ENCODE results near the gene EFCAB11.

The EFCAB11 gene

GRCh38 chr14:89858089-89858488, 96.4 kb downstream of the EFCAB11 start:
- DNase-seq: no peak

- no peak for DNase-seq
Observed at GRCh38 chr14:89856871-89857345, 97.6 kb downstream of the EFCAB11 start.

DNA sequence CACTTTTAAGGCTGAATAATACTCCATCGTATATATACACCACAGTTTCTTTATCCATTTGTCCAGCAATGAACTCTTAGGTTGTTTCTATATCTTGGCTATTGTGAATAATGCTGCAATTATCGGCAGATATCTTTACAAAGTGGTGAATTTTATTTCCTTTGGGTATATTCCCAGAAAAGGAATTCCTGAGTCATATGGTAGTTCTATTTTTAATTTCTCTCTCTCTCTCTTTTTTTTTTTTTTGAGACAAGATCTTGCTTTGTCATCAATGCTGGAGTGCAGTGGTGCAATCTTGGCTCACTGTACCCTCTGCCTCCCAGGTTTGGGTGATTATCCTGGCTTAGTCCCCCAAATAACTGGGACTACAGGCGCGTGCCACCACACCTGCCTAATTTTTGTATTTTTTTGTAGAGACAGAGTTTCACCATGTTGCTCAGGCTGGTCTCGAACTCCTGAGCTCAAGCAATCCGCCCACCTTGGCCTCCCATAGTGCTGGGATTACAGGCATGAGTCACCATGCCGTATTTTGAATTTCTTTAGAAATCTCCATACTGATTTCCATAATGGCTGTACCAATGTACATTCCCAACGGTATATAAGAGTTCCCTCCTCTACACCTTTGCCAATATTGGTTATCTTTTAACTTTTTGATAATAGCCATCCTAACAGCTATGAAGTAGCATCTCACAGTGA, 98.4 kb downstream of the EFCAB11 start:
- DNase-seq: no peak

- DNase-seq: no peak
Observed at GRCh38 chr14:89853936-89854693, 100.4 kb downstream of the EFCAB11 start.

- no peak for DNase-seq
Observed at GRCh38 chr14:89851106-89851505, 103.4 kb downstream of the EFCAB11 start.

DNA sequence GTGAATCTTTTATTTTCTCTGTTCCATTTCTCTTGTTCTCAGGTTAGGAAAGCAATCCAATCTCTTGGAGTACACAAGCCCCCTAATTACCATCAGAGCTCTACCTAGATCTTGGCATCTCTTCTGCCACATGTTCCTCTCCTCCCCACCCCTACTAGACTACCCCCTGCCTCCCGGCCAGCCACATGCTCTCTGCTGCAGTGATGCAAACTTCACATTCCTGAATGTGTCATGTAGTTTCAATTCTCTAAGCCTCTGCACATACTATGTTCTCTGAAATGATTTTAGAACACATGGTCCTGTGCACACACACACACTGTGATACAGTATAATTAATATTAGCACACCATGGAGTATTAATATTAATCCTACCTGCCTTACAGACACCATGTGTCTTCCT, 104.6 kb downstream of the EFCAB11 start:
- no peak for DNase-seq

DNA sequence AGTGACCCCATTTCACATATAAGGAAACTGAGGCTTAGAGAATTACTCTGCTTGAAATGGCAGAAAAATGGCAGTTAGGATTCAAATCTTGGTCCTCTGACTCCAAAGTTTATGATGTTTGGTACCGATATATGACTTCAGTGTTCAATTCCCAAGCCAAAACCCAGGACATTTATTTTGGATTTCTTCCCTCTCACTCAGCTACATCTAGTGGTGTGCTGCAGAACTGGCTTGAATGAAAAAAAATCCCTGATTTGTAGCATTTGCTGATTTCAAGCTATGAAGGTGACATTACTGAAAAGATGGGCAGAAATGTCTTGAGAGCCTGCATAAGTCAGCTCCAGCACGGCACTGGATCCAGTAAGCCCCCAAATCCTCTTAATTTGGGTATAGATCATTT, 106.4 kb downstream of the EFCAB11 start:
- DNase-seq: no peak

GRCh38 chr14:89845346-89845745, 109.2 kb downstream of the EFCAB11 start:
- no peak for DNase-seq

GRCh38 chr14:89844508-89844907, 110.0 kb downstream of the EFCAB11 start:
- no peak for DNase-seq

GRCh38 chr14:89842837-89843236, 111.7 kb downstream of the EFCAB11 start:
- DNase-seq: no peak

- DNase-seq: no peak
Observed at GRCh38 chr14:89841851-89842250, 112.7 kb downstream of the EFCAB11 start.

GRCh38 chr14:89836830-89837469, 117.6 kb downstream of the EFCAB11 start:
- DNase-seq: no peak

GRCh38 chr14:89833661-89834060, 120.9 kb downstream of the EFCAB11 start:
- DNase-seq: no peak

DNA sequence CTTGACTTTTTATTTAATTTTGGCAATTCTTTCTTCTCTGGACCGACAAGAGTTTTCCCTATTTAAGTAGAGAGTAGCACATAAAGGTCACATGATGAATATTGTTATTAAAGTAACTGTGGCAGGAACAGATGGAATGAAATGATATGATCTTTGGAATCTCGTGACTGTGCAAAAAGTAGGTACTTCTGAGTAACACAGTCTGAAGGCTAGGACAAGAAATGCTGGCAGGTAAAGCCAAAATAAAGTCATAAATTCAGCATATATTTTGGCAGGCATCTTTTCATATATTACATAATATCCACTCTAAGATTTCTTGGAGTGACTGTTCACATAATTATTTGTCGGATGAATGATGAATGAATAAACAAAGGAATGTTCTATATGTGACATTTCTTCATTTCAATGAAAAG, 121.4 kb downstream of the EFCAB11 start:
- DNase-seq: no peak

DNA sequence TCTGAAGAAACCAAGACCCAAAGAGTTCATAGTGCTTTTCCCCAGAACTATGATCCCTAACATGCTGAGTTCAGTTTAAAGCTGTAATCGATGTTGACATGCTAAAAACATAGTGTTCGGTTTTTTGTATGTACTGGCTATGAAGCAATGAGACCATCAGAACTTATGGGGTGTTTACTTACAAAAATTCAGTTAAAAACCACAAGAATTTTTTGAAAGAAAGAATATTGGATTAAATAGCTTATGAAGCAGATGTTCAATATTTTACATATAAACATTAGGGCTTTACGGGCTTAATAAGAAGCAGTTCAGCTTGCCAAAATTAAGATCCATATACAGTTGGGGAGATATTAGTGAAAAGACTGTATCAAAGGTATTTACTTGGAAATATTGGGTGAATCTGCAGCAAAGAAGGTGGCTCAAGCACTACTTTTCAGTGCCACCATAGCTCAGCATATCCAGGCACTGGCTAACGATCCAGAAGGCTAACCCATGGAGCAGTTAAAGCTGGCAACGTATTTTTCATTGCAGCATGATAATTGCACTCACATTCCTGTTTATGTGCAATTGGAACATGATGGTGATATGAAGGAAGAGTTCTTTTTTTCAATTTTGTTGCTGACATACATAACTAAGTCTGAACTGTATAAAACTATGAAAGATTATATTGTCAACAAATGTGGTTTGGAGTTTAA, 125.9 kb downstream of the EFCAB11 start:
- DNase-seq: no peak

DNA sequence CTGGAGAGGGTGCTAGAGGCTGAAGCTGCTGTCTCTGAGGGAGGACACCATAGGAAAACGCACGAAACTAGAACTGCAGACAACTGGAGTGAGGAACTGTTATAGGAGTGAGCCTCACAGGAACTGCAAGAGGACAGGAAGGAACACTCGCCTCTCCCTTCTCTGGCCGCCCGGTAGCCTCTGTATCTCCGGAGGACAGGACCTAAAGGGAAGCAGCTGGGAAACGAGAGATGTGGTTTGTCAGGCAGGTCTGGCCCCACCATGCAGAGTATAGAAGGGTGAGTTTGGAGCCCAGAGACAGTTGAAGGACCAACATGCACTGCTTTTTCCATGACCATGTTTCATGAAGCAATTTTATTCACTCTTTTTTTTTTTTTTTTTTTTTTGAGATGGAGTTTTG, 127.3 kb downstream of the EFCAB11 start:
- no peak for DNase-seq

DNA sequence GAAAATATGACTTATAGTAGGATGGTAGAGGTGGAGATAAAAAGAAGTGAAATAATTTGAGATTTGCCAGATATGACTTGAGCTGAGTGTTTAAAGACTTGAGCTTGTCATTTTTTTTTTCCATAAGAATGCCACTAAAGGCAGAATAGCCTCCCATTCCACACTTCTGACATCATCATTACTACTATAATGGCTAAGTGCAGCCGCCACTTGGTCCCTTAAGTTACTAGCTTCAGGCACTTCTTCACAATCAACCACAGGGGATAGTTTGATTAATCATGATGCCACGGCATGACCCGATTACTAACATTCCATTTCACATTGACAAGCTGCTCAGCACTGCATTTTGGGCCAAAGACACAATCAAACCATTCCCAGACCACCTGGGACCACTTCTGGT, 127.9 kb downstream of the EFCAB11 start:
- no peak for DNase-seq

GRCh38 chr14:89823743-89824142, 130.8 kb downstream of the EFCAB11 start:
- DNase-seq: no peak

DNA sequence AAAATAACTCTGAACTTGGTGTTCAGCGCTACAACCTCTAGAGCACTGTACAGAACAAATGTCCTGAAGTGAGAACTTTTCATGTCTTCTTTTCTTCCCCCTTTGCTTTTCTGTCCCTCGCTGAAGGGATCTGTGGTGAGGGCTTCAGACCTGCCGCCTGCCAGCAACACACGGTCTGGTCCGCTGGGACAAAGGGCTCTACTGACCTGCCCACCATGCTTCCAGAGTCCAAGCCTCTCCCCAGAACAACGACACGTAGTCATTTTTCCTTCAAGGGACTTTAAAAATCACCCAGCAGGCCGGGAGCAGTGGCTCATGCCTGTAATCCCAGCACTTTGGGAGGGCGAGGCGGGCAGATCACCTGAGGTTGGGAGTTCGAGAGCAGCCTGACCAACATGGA, 140.4 kb downstream of the EFCAB11 start:
- no peak for DNase-seq

DNA sequence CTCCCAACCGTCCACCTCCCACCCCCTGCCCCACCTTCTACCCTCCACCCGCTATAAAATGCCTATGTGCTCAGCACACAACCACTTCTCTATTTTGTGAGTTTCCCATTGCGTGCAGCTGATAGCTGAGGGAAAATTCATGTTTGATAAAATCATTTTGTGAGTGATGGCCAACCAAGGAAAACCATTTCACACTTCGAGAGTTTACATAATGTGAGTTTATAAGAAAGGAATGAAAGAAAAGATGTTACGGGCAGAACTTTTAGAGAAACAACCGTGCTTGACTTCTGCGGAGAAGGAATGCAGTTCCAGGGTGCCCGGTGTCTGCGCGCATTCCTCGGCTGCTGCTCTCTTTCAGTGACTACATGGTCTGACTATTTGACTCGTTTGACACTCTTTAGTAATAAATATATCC, 140.9 kb downstream of the EFCAB11 start:
- no peak for DNase-seq

- no peak for DNase-seq
Observed at GRCh38 chr14:89811954-89812575, 142.5 kb downstream of the EFCAB11 start.

- DNase-seq: no peak
Observed at GRCh38 chr14:89810101-89810500, 144.4 kb downstream of the EFCAB11 start.

DNA sequence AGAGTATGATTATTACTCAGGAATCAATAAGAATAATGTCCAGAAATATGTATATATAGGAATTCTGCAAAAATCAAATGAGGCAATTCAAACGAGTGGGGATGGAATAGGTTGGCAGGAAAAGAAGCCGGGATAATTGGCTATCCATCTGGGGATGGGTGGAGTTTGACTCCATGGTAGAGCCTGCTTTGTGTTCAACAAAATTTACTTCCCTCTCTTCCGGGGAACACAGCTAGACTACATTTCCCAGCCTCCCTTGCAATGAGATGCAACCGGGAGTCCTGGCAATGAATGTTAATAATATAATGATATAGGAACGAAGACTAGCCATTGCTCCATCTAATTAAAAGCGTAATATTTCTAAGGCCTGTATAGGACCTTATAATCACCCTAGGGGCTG, 146.6 kb downstream of the EFCAB11 start:
- no peak for DNase-seq
